Heart right ventricle (tissue), 16 donors: ENCODE measurements around the gene WFS1. TPM values are rescaled to one million over a fixed set of nuclear protein-coding genes. Genes with fewer than 3 reads are reported as not detected.

ENCODE experiments used
- ATAC-seq, 8 donors: fragments of 200-7000 bp; cut with Tn5 transposase; one replicate each; pipeline ENCODE4 v1.9.1; 2020; ENCODE audit warnings: mild to moderate bottlenecking in 8 of 8, moderate library complexity in 8 of 8, moderate number of reproducible peaks in 1 of 8
- DNase-seq, 2 donors: peaks; one replicate each; pipeline ENCODE4 v3.0.0-alpha.2; 2020
- H3K27ac ChIP-seq, 10 donors: fragments of 200-600 bp; sonication (generic) in 2 of 10; one replicate each; pipeline versions ENCODE4 v1.5.0 to v1.8.0; 2020 to 2022; ENCODE audit warnings: mild to moderate bottlenecking in 3 of 10
- H3K27me3 ChIP-seq, 7 donors: fragments of 200-600 bp; one replicate each; pipeline ENCODE4 v1.8.0; 2021 to 2022; ENCODE audit warnings: mild to moderate bottlenecking in 2 of 7
- H3K36me3 ChIP-seq, 9 donors: fragments of 200-600 bp; sonication (generic) in 1 of 9; one replicate each; pipeline versions ENCODE4 v1.5.0 to v1.8.0; 2020 to 2022; ENCODE audit warnings: mild to moderate bottlenecking in 2 of 9
- H3K4me1 ChIP-seq, 9 donors: fragments of 200-600 bp; sonication (generic) in 1 of 9; one replicate each; pipeline versions ENCODE4 v1.5.0 to v1.8.0; 2020 to 2022; ENCODE audit warnings: mild to moderate bottlenecking in 4 of 9
- H3K4me3 ChIP-seq, 10 donors: fragments of 200-600 bp; sonication (generic) in 2 of 10; one replicate each; pipeline versions ENCODE4 v1.5.0 to v1.8.0; 2020 to 2022; ENCODE audit warnings: mild to moderate bottlenecking in 7 of 10, moderate library complexity in 2 of 10
- H3K9me3 ChIP-seq, 11 donors: fragments of 200-600 bp in 10 of 11; sonication (generic) in 2 of 11; one replicate each; pipeline versions ENCODE4 v1.5.0 to v1.8.0; 2013 to 2022; ENCODE audit warnings: mild to moderate bottlenecking in 2 of 11, control low read depth in 1 of 11, moderate library complexity in 1 of 11
- WGBS, 2 donors: extraction: QIAGEN DNeasy Blood & Tissue Kit; methylation state at CpG; one replicate each; pipeline ENCODE4 v1.1.7; 2013; ENCODE audit warnings: inconsistent platforms in 1 of 2; 5-methylcytosine and 5-hydroxymethylcytosine counted together
- intact Hi-C, 10 donors: fragments of 100-400 bp; cut with DNase I; formaldehyde crosslinking; loops; one replicate each; pipeline versions ENCODE4 v1.11.1 to v1.14.2; 2022
- polyA plus RNA-seq, 2 donors: library from polyadenylated mRNA; stranded (reverse); fragments of 200-250 nt; gene quantifications; one replicate each; pipeline ENCODE4 v1.2.3, GENCODE V29; 2013
- total RNA-seq, 10 donors: library from RNA; stranded (reverse); fragmentation: NEBNext Ultra II Directional in 3 of 10; extraction: Animal tissue kit (Norgen Biotek cat#: 25700) in 3 of 10; gene quantifications; one replicate each; pipeline versions ENCODE4 v1.2.1 to v1.2.4, GENCODE V29; 2021 to 2023
- TF ChIP-seq, protein P1 (sequence below), 9 donors: fragments of 200-600 bp; sonication (generic) in 2 of 9; IDR thresholded peaks; one replicate each; pipeline versions ENCODE4 v1.5.0 to v1.8.0; 2021 to 2022; ENCODE audit warnings: antibody characterized with exemption in 9 of 9, mild to moderate bottlenecking in 5 of 9, moderate library complexity in 1 of 9
- donor health status: Arrhythmogenic right ventricular cardiomyopathy.
- donor health status: ischemic (EF 13 %, LVEDD 7.1; RV severe dilation, severe dysfunction).
- donor health status: healthy with polysubstance abuse.
- donor health status: DM: no; HTN: yes; CAD: no.
- donor health status: DM: no; HTN: no; CAD: no.
- donor health status: ischemic (EF 25% LVEDD 6.9; RV normal size, moderate dysfunction).
- donor health status: ischemic (EF 25% LVEDD 5.7; RV mildly dilated, moderate dysfunction).
- donor health status: healthy.
- donor health status: DM: yes; HTN: yes; CAD: no.
- donor health status: Ischemic cardiomyopathy.
- donor health status: ischemic (EF 35%, LVEDD 5.7; RV mildly dilated, moderate dysfunction).
- donor health status: nonischemic (EF 11% LVEDD 7.7; RV severe dilation, severe dysfunction).
- donor health status: DM: yes; HTN: yes; CAD: no.
- donor health status: PGD.
- donor health status: ischemic (EF 29% LVEDD 5.4; RV normal size, mild dysfunction).
- donor health status: nonischemic (EF 23%, LVEDD 6.1; RV moderate dilation, normal function).

Gene WFS1
- total and polyA plus RNA-seq, 12 donors, result 35.0 to 119 (median 69.4) TPM

DNA sequence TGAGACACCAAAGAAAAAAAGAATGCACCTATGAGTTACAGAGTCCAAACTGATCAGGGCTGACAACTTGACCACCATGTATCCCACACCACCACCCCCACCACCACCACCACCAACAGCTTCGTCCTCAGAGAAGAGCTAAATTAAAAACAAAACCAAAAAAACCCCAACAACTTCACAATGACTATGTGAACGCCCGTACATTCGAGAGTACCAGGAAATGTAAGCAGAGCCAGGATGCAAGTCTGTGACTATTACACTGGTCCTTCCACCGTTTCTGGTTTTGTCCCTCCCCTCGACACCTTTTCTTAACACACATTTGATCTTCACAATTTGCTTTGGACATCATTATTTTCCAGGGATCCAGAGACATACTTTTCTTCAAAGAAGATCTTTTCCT is 51.0 kb downstream of the WFS1 start:
- ATAC-seq, result no peak
- Histone ChIP-seq H3K4me3 (no peak overlapping the region), H3K4me1 (peaks cover 0 to 17% (median 3%) of the 10 kb centered on the region in 9 donors), H3K27ac (no peak overlapping the region), H3K27me3 (peaks cover 0 to 14% (median 4%) of the 10 kb centered on the region in 7 donors), H3K9me3 (peaks cover 0 to 9% (median 0%) of the 10 kb centered on the region in 11 donors), H3K36me3 (no peaks in the 10 kb centered on the region)
- no peak for DNase-seq
- TF ChIP-seq, protein P1, sequence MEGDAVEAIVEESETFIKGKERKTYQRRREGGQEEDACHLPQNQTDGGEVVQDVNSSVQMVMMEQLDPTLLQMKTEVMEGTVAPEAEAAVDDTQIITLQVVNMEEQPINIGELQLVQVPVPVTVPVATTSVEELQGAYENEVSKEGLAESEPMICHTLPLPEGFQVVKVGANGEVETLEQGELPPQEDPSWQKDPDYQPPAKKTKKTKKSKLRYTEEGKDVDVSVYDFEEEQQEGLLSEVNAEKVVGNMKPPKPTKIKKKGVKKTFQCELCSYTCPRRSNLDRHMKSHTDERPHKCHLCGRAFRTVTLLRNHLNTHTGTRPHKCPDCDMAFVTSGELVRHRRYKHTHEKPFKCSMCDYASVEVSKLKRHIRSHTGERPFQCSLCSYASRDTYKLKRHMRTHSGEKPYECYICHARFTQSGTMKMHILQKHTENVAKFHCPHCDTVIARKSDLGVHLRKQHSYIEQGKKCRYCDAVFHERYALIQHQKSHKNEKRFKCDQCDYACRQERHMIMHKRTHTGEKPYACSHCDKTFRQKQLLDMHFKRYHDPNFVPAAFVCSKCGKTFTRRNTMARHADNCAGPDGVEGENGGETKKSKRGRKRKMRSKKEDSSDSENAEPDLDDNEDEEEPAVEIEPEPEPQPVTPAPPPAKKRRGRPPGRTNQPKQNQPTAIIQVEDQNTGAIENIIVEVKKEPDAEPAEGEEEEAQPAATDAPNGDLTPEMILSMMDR (IDR thresholded peaks at IDR 0.05), result no peak
- intact Hi-C loops, result no loop called here
- 91% methylated on average over 6 of the region's 6 CpGs for WGBS, 2 donors

DNA sequence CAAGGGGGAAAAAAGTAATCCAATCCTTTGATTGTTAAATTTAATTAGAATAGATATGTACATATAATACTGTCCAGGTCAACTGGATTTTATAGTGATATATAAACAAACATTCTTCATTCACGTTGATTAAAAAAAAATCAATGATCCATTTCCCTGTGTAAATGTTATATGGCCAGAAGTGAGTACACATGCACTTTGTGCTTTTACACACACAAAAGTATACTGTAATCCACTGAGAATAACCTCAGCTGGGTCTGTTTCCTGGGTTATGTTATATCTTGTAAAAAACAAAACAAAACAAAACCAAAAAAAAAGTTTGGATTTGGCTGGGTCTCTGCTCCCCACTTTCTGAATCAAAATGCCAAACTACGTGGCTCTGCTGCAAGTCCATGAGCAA is 51.7 kb downstream of the WFS1 start:
- 87 to 89% methylated on average over 2 of the region's 2 CpGs for WGBS, 2 donors
- H3K27me3 ChIP-seq, result peaks cover 0 to 14% (median 4%) of the 10 kb centered on the region in 7 donors
- no peak for DNase-seq
- ATAC-seq, result no peak
- TF ChIP-seq, protein P1 (IDR thresholded peaks at IDR 0.05), result no peak
- no peak overlapping the region for H3K27ac ChIP-seq
- H3K4me1 ChIP-seq, result peaks cover 0 to 20% (median 5%) of the 10 kb centered on the region in 9 donors
- intact Hi-C loops, result no loop called here
- H3K9me3 ChIP-seq, result peaks cover 0 to 9% (median 0%) of the 10 kb centered on the region in 11 donors
- no peak overlapping the region for H3K4me3 ChIP-seq
- H3K36me3 ChIP-seq, result no peaks in the 10 kb centered on the region

DNA sequence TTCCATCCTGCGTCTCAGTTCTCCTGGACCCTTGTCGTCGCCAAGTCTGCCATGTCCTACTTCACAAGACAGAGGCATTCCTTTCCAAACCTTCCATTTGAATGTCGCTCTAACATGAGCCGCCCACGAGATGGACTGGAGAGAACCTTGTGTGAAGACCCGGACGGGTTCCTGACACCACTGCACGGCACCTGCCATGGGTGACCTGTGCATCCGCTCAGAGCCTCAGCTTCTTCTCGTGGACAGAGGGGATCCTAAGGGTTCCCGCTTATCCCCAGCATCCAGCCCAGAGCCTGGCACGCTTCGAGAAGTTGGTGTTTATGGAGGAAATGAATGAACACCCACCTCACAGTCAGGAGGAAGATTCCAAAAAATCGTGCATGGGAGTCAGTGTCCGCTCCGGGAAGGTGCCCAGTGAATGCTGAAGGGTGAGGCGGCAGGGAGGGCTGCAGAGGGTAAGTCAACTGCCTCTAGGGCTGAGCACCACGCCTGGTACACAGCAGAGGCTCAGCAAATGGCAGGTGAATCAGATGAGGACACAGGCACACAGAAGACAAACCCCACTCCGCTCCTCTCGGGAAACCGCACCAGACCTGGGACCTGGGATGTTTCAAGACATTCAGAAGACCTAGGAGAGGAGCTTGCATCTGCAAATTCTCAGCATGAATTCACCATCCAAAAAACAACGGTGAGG is 52.6 kb downstream of the WFS1 start:
- WGBS, 2 donors, result 92 to 93% methylated on average over 23 of the region's 23 CpGs
- ATAC-seq (no peak), DNase-seq (no peak)
- H3K4me3 ChIP-seq, result no peak overlapping the region
- H3K36me3 ChIP-seq, result no peaks in the 10 kb centered on the region
- TF ChIP-seq, protein P1 (IDR thresholded peaks at IDR 0.05), result no peak
- H3K27me3 ChIP-seq, result peaks cover 0 to 14% (median 4%) of the 10 kb centered on the region in 7 donors
- H3K9me3 ChIP-seq, result peaks cover 0 to 9% (median 0%) of the 10 kb centered on the region in 11 donors
- intact Hi-C loops, result no loop called here
- peaks cover 0 to 20% (median 5%) of the 10 kb centered on the region in 9 donors for H3K4me1 ChIP-seq
- no peak overlapping the region for H3K27ac ChIP-seq

DNA sequence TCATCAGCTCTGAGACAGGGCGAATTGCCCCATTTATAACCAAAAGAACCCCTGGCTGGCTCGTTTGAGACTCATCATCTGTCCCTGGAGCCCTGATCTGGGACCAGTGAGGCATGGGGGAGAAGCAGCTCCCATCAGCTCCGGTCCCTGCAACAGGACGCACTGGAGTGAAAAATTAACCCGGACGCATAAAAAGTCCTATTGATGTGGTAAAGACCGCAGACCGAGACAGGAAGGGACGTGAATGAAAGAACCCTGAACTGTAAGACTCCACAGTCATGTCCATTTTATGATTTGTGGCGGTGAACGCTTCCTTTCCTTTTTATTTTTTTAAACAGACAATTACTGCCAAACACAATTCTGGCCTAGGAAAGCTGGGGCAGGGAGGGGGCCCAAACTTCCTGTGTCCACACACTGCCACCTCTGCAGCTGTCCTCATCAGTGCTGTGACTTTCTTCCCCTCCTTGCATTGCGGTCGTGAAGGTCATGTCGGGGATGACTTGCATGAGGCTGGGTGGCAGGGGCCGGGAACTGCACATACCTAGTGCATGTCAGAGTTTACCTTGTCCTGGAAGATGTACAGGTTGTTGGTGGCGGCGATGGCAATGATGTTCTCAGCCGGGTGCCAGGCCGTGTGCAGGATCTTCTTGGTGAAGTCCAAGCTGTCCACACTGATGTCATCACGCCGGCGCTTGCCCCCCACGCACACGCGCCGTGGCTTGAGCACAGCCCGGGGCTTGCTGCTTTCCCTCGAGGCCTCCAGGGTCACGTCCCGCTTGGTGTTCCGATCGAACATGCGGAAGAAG is 53.3 kb downstream of the WFS1 start:
- H3K9me3 ChIP-seq, result peaks cover 0 to 9% (median 0%) of the 10 kb centered on the region in 11 donors
- TF ChIP-seq, protein P1 (IDR thresholded peaks at IDR 0.05), result no peak
- H3K4me3 ChIP-seq, result no peak overlapping the region
- ATAC-seq, result no peak
- H3K27me3 ChIP-seq, result peaks cover 0 to 11% (median 8%) of the 10 kb centered on the region in 7 donors
- H3K4me1 ChIP-seq, result peaks cover 0 to 23% (median 5%) of the 10 kb centered on the region in 9 donors
- intact Hi-C loops, result no loop called here
- 79 to 83% methylated on average over 33 of the region's 33 CpGs for WGBS, 2 donors
- no peaks in the 10 kb centered on the region for H3K36me3 ChIP-seq
- no peak for DNase-seq
- H3K27ac ChIP-seq, result no peak overlapping the region
